K562 (cell line): ENCODE data around the gene PIKFYVE. TPM values are rescaled to one million over a fixed set of nuclear protein-coding genes. Genes with fewer than 3 reads are reported as not detected.

Experiments used
- BACH1 ChIP-seq: fragments of 200-800 bp; sonication (Bioruptor generic); IDR thresholded peaks from 2 replicates; pipeline ENCODE4 v1.6.1; 2016; ENCODE audit warnings: missing genetic modification characterization, missing compliant biosample characterization
- CHD1 ChIP-seq: fragments of 200-600 bp; sonication (generic); IDR thresholded peaks from one replicate; pipeline ENCODE4 v1.6.1; 2012; ENCODE audit warnings: mild to moderate bottlenecking, moderate library complexity, low read length, inconsistent platforms
- ELF2 ChIP-seq: fragments of 250-450 bp; sonication (Bioruptor Pico); IDR thresholded peaks from 2 replicates; pipeline ENCODE4 v1.5.0; 2021; ENCODE audit warnings: mild to moderate bottlenecking
- EWSR1 ChIP-seq: fragments of 450-650 bp; IDR thresholded peaks from 2 replicates; pipeline ENCODE4 v1.6.1; 2018; ENCODE audit warnings: borderline replicate concordance, mild to moderate bottlenecking, low read depth, moderate library complexity; ENCODE audit not compliant: partially characterized antibody
- GTF2F1 ChIP-seq: IDR thresholded peaks from 2 replicates; pipeline ENCODE4 v1.6.1; 2011; ENCODE audit warnings: low read depth, low read length, improper control_type of control experiment
- MCM2 ChIP-seq: fragments of 450-650 bp; IDR thresholded peaks from 2 replicates; pipeline ENCODE4 v1.6.1; 2017; ENCODE audit warnings: low read depth, mild to moderate bottlenecking
- MIER1 ChIP-seq: fragments of 450-650 bp; IDR thresholded peaks from 2 replicates; pipeline ENCODE4 v1.6.1; 2016; ENCODE audit warnings: antibody characterized with exemption, mild to moderate bottlenecking, low read depth
- POLR2A ChIP-seq: fragments of 450-650 bp; conservative IDR thresholded peaks from 2 replicates; pipeline ENCODE4 v1.6.1; 2016
- SAFB ChIP-seq: fragments of 200-400 bp; formaldehyde crosslinking; IDR thresholded peaks from 2 replicates; pipeline ENCODE4 v1.6.1; 2017; ENCODE audit warnings: low read depth, low read length, borderline replicate concordance
- SOX6 ChIP-seq: fragments of 450-650 bp; IDR thresholded peaks from 2 replicates; pipeline ENCODE4 v1.6.1; 2014; ENCODE audit warnings: mild to moderate bottlenecking
- ZNF583 ChIP-seq: fragments of 250-450 bp; sonication (Bioruptor Pico); IDR thresholded peaks from 2 replicates; pipeline ENCODE4 v1.4.0; 2020
- polyA plus RNA-seq, 8 experiments: library from polyadenylated mRNA; depleted of rRNA in 4 of 8; stranded (reverse) in 5 of 8; unstranded in 3 of 8; fragments of >200 nt; fragmentation: Nextera tagmentation in 2 of 8; fragmentation: Illumina TruSeq in 1 of 8; extraction: Ambion mirVana in 2 of 8; extraction: Trizol in 1 of 8; gene quantifications; 2 replicates each; pipeline versions ENCODE4 v1.2.1 to v1.2.3, GENCODE V29; 2011 to 2014; ENCODE audit warnings: inconsistent platforms in 1 of 8, missing spikeins in 1 of 8
- total RNA-seq, 7 experiments: library from RNA; depleted of rRNA in 6 of 7; stranded (reverse); fragments of >200 nt in 6 of 7; fragmentation: Illumina TruSeq in 2 of 7; extraction: Trizol in 2 of 7; gene quantifications; 2 replicates each; pipeline versions ENCODE4 v1.2.1 to v1.2.3, GENCODE V29; 2011 to 2021; ENCODE audit warnings: low replicate concordance in 1 of 7
- TF ChIP-seq, protein P1 (sequence below): fragments of 200-400 bp; formaldehyde crosslinking; IDR thresholded peaks from 2 replicates; pipeline ENCODE4 v1.6.1; 2017; ENCODE audit warnings: mild to moderate bottlenecking, low read depth, low read length, moderate library complexity
- TF ChIP-seq, protein P2 (sequence below): sonication (generic); formaldehyde crosslinking; IDR thresholded peaks from 2 replicates; pipeline ENCODE4 v1.8.1; 2023; ENCODE audit warnings: mild to moderate bottlenecking, missing genetic modification reagents
- TF ChIP-seq, protein P3 (sequence below): fragments of 450-650 bp; conservative IDR thresholded peaks from 2 replicates; pipeline ENCODE4 v1.6.1; 2016; ENCODE audit warnings: missing genetic modification characterization, low read depth, mild to moderate bottlenecking, missing compliant biosample characterization, moderate library complexity
- TF ChIP-seq, protein P4 (sequence below): fragments of 250-450 bp; sonication (Bioruptor Pico); IDR thresholded peaks from 2 replicates; pipeline ENCODE4 v1.8.0; 2021; ENCODE audit warnings: moderate library complexity, mild to moderate bottlenecking, inconsistent platforms
- TF ChIP-seq, protein P5 (sequence below), 3 experiments: fragments of 200-800 bp in 1 of 3; sonication (Bioruptor generic) in 1 of 3; sonication (generic) in 1 of 3; formaldehyde crosslinking in 1 of 3; IDR thresholded peaks; 2 replicates each; pipeline versions ENCODE4 v1.6.1 to v1.8.0; 2016 to 2022; ENCODE audit warnings: mild to moderate bottlenecking in 2 of 3, missing compliant biosample characterization in 2 of 3, missing genetic modification characterization in 2 of 3, missing genetic modification reagents in 1 of 3
- TF ChIP-seq, protein P6 (sequence below): fragments of 450-650 bp; IDR thresholded peaks from 2 replicates; pipeline ENCODE4 v1.6.1; 2016; ENCODE audit warnings: antibody characterized with exemption

Gene PIKFYVE
- total and polyA plus RNA-seq, 9 of the 15 experiments (the other 6 are each of a cell fraction or from before 2014, with no cell fraction given) = 3.6 to 25.6 (median 16.7) TPM

DNA sequence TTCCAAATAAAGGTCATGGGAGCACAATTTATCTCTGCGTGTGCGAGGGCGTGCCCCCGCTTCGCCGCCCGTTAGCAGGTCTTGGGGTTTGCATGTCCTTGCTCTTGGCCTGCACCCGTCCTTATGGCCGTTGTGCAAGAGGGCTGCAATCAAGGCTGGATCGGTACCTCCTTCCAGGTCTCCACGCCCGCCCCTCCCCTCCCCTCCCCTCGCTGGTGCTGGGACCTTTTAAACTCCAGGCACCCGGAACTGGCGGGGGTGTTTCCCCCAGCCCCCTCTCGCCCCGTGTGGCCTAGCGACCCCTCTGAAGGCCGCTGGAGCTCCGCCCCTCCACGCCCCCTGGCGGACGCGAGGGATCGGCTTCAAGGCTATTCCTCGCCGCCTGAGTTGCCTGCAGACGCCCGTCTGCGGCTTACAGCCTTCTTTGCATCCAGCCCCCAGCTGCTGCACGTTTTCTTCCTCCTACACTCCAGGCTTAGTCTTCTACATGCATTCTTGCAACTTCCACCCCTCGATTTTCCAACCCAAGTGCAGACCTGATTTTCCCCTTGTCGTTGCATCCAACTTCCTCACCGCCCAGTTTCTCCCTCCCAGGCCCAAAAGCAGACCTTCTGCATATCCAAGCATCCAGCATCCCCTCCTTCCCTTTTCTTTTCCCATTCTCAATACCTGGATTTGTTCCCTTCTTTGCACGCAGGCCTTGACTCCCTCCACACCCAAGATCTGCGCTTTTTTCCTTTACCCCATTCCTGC is 11.8 kb upstream of the PIKFYVE start (continued):
- no peak for TF ChIP-seq SAFB
- TF ChIP-seq ZNF583 (CRISPR knock-in tag) = no peak
- peak; percentile 54; the same call in 1 of the 2 replicates for TF ChIP-seq POLR2A
- TF ChIP-seq ELF2 = no peak
- TF ChIP-seq, protein P1, sequence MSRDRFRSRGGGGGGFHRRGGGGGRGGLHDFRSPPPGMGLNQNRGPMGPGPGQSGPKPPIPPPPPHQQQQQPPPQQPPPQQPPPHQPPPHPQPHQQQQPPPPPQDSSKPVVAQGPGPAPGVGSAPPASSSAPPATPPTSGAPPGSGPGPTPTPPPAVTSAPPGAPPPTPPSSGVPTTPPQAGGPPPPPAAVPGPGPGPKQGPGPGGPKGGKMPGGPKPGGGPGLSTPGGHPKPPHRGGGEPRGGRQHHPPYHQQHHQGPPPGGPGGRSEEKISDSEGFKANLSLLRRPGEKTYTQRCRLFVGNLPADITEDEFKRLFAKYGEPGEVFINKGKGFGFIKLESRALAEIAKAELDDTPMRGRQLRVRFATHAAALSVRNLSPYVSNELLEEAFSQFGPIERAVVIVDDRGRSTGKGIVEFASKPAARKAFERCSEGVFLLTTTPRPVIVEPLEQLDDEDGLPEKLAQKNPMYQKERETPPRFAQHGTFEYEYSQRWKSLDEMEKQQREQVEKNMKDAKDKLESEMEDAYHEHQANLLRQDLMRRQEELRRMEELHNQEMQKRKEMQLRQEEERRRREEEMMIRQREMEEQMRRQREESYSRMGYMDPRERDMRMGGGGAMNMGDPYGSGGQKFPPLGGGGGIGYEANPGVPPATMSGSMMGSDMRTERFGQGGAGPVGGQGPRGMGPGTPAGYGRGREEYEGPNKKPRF = no peak
- no peak for TF ChIP-seq MIER1
- TF ChIP-seq, protein P2, sequence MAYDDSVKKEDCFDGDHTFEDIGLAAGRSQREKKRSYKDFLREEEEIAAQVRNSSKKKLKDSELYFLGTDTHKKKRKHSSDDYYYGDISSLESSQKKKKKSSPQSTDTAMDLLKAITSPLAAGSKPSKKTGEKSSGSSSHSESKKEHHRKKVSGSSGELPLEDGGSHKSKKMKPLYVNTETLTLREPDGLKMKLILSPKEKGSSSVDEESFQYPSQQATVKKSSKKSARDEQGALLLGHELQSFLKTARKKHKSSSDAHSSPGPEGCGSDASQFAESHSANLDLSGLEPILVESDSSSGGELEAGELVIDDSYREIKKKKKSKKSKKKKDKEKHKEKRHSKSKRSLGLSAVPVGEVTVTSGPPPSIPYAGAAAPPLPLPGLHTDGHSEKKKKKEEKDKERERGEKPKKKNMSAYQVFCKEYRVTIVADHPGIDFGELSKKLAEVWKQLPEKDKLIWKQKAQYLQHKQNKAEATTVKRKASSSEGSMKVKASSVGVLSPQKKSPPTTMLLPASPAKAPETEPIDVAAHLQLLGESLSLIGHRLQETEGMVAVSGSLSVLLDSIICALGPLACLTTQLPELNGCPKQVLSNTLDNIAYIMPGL (CRISPR knock-in tag) = 0 out of 2 replicates have a peak, but pooled peaks have one; percentile 56
- TF ChIP-seq, protein P3, sequence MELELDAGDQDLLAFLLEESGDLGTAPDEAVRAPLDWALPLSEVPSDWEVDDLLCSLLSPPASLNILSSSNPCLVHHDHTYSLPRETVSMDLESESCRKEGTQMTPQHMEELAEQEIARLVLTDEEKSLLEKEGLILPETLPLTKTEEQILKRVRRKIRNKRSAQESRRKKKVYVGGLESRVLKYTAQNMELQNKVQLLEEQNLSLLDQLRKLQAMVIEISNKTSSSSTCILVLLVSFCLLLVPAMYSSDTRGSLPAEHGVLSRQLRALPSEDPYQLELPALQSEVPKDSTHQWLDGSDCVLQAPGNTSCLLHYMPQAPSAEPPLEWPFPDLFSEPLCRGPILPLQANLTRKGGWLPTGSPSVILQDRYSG (tag) = no peak
- TF ChIP-seq, protein P4, sequence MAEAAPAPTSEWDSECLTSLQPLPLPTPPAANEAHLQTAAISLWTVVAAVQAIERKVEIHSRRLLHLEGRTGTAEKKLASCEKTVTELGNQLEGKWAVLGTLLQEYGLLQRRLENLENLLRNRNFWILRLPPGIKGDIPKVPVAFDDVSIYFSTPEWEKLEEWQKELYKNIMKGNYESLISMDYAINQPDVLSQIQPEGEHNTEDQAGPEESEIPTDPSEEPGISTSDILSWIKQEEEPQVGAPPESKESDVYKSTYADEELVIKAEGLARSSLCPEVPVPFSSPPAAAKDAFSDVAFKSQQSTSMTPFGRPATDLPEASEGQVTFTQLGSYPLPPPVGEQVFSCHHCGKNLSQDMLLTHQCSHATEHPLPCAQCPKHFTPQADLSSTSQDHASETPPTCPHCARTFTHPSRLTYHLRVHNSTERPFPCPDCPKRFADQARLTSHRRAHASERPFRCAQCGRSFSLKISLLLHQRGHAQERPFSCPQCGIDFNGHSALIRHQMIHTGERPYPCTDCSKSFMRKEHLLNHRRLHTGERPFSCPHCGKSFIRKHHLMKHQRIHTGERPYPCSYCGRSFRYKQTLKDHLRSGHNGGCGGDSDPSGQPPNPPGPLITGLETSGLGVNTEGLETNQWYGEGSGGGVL = no peak
- TF ChIP-seq, protein P5, sequence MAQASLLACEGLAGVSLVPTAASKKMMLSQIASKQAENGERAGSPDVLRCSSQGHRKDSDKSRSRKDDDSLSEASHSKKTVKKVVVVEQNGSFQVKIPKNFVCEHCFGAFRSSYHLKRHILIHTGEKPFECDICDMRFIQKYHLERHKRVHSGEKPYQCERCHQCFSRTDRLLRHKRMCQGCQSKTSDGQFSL (CRISPR knock-in tag; IDR thresholded peaks at IDR 0.05) = no peak
- TF ChIP-seq, protein P5 (tag; IDR thresholded peaks at IDR 0.05) = no peak; a peak in 1 of 4 replicates
- TF ChIP-seq, protein P6, sequence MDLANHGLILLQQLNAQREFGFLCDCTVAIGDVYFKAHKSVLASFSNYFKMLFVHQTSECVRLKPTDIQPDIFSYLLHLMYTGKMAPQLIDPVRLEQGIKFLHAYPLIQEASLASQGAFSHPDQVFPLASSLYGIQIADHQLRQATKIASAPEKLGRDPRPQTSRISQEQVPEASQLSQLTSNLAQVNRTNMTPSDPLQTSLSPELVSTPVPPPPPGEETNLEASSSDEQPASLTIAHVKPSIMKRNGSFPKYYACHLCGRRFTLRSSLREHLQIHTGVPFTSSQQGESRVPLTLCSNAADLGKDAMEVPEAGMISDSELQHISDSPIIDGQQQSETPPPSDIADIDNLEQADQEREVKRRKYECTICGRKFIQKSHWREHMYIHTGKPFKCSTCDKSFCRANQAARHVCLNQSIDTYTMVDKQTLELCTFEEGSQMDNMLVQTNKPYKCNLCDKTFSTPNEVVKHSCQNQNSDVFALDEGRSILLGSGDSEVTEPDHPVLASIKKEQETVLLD = no peak
- peak; percentile 74 for TF ChIP-seq SOX6
- TF ChIP-seq MCM2 = no peak
- no peak for TF ChIP-seq EWSR1
- no peak for TF ChIP-seq BACH1
- no peak for TF ChIP-seq CHD1
- TF ChIP-seq GTF2F1 = no peak
